ENCODE data around the gene SOWAHA. TPM values are rescaled to one million over a fixed set of nuclear protein-coding genes. Genes with fewer than 3 reads are reported as not detected.
A peak's percentile ranks its signal among the peaks of the same experiment; 100 is the strongest.

The SOWAHA gene
- total and polyA plus RNA-seq, 2 of the 4 experiments (the other 2 are of a cell fraction): 0.03 TPM; not detected in 1

- peak within 1 kb of the TSS; percentile 85 for H3K4ac ChIP-seq (ENCODE audit: low read depth, low read length)
- peak within 1 kb of the TSS; percentile 97 for H3K4me2 ChIP-seq (ENCODE audit: low read depth, low read length)
- peak within 1 kb of the TSS; percentile 61 for H3K27ac ChIP-seq (ENCODE audit: insufficient read depth, low read length)
- H4K8ac ChIP-seq (ENCODE audit: low read depth in 2 of 2, low read length in 2 of 2): peak within 1 kb of the TSS; percentile 78 to 95
- POLR2A ChIA-PET (ENCODE audit: unreplicated experiment): no interaction called here
- in situ Hi-C loops (cut with MboI; ENCODE audit: low sequenced_read_pairs): no loop called here
- dilution Hi-C loops (cut with HindIII; ENCODE audit: low sequenced_read_pairs, unreplicated experiment): no loop called here
- H3K4me3 ChIP-seq (ENCODE audit: insufficient read depth, low read depth, low read length): peak within 1 kb of the TSS; percentile 65
- WGBS, 2 experiments (ENCODE audit: extremely low coverage in 2 of 2, insufficient read length in 1 of 2): 3% methylated on average over 57 of the region's 82 CpGs; no CpG with 5 or more reads in 1 of the 2 experiments
- peaks cover 27% of the 10 kb centered on the region for H4K20me1 ChIP-seq (ENCODE audit: insufficient read depth, low read length)
- H3K36me3 ChIP-seq (ENCODE audit: control insufficient read depth, insufficient read depth, low read length): no peaks in the 10 kb centered on the region
- peaks cover 30% of the 10 kb centered on the region for H3K9me1 ChIP-seq (ENCODE audit: insufficient read depth, low read length)
- peaks cover 15% of the 10 kb centered on the region for H3K4me1 ChIP-seq (ENCODE audit: control insufficient read depth, insufficient read depth, low read length)
- H3K23ac ChIP-seq (ENCODE audit: low read depth, low read length): peak within 1 kb of the TSS; percentile 90
- H3K27me3 ChIP-seq (ENCODE audit: control insufficient read depth, insufficient read depth, low read length): no peaks in the 10 kb centered on the region
- H3K9ac ChIP-seq (ENCODE audit: low read depth, low read length): peak within 1 kb of the TSS; percentile 72
- no peak for DNase-seq
- peak within 1 kb of the TSS; percentile 78 for H4K91ac ChIP-seq (ENCODE audit: insufficient read depth, low read depth, low read length)
- H2BK20ac ChIP-seq (ENCODE audit: low read depth, low read length): no peak within 1 kb of the TSS
- intact Hi-C loops (cut with micrococcal nuclease): loop anchor here (2.0 kb wide), 1 partner anchor 43 kb away; no protein-coding TSS in a partner anchor
- H2AK9ac ChIP-seq (replicated peaks; ENCODE audit: low read depth, low read length, poor library complexity): peak within 1 kb of the TSS; percentile 90
- H2AK5ac ChIP-seq (ENCODE audit: low read depth, low read length): peak within 1 kb of the TSS; percentile 75
- CTCF ChIA-PET: interaction anchor here (1.5 kb wide), 1 partner anchor 43 kb away, joined by 3 read pairs; no protein-coding TSS in a partner anchor
- H3K56ac ChIP-seq (ENCODE audit: extremely low read depth, insufficient read depth, low read length): peak within 1 kb of the TSS; percentile 61
- H4K5ac ChIP-seq (ENCODE audit: low read depth, low read length): peak within 1 kb of the TSS; percentile 61
- BruUV-seq (replicated peaks): no TSS peak
- peak within 1 kb of the TSS; percentile 51 for H2BK5ac ChIP-seq (ENCODE audit: low read depth, low read length, poor library complexity, severe bottlenecking)
- no peak within 1 kb of the TSS; the same call in none of the 2 replicates for H3K18ac ChIP-seq (ENCODE audit: low read depth, low read length)
- H3K9me3 ChIP-seq (ENCODE audit: control insufficient read depth, insufficient read depth, low read length): no peaks in the 10 kb centered on the region
- H2BK120ac ChIP-seq (ENCODE audit: low read depth, low read length): peak within 1 kb of the TSS; percentile 71
- H3K79me1 ChIP-seq (ENCODE audit: low read depth in 1 of 2, low read length in 2 of 2): peaks cover 23 to 51% of the 10 kb centered on the region in 2 experiments
- H2BK15ac ChIP-seq (ENCODE audit: low read depth, low read length): peak within 1 kb of the TSS; percentile 67; the same call in 2 of the 3 replicates
- peak; percentile 72 for ATAC-seq (ENCODE audit: low read depth)
- peak within 1 kb of the TSS; percentile 98 for H2AFZ ChIP-seq (replicated peaks; ENCODE audit: low read length, poor library complexity)
- peak within 1 kb of the TSS; percentile 54 for H3K14ac ChIP-seq (replicated peaks; ENCODE audit: low read depth, low read length)
- peak; percentile 13; the same call in 1 of the 2 replicates for TF ChIP-seq MAZ (IDR thresholded peaks at IDR 0.05; ENCODE audit: borderline replicate concordance, low read depth, low read length)
- TF ChIP-seq RCOR1 (IDR thresholded peaks at IDR 0.05; ENCODE audit: insufficient replicate concordance, low read length): no peak
Observed at GRCh38 chr5:132777209-132778069, 35.7 kb upstream of the SOWAHA start, which contains the start of gene SEPTIN8. Gene SEPTIN8 (minus strand): TSS chr5:132777239. CDS start chr5:132777137, 102 bp downstream.
